Activated naive CD8-positive, alpha-beta T cell treated with anti-CD3 and anti-CD28 coated beads, Interleukin-2, amount 10 ng/mL, durations not matched to agents 7 days and 5 days (primary cell): ENCODE measurements around the gene DMD. TPM values are rescaled to one million over a fixed set of nuclear protein-coding genes. Genes with fewer than 3 reads are reported as not detected.

ENCODE experiments used
- ATAC-seq: fragments of 150-1000 bp; cut with Tn5 transposase; one replicate; pipeline ENCODE4 v1.10.0; 2021; ENCODE audit warnings: low read depth, moderate library complexity
- POLR2A ChIA-PET: fragments of 350-600 bp; sonication (Branson Sonifier 250); formaldehyde crosslinking; loops from one replicate; lab custom pipeline; 2021; ENCODE audit warnings: antibody characterized with exemption; lab: Charles Lee
- DNase-seq: peaks from one replicate; pipeline ENCODE4 v3.0.0; 2021
- H3K27ac Mint-ChIP-seq: one replicate; pipeline ENCODE4 v1.8.0; 2022; ENCODE audit warnings: mild to moderate bottlenecking, mixed read lengths
- H3K27me3 Mint-ChIP-seq: one replicate; pipeline ENCODE4 v1.8.0; 2022; ENCODE audit warnings: mild to moderate bottlenecking, moderate library complexity, mixed read lengths
- H3K36me3 Mint-ChIP-seq: one replicate; pipeline ENCODE4 v1.8.0; 2021; ENCODE audit warnings: mild to moderate bottlenecking, mixed read lengths
- H3K4me1 Mint-ChIP-seq: one replicate; pipeline ENCODE4 v1.8.0; 2021; ENCODE audit warnings: mixed read lengths
- H3K4me3 Mint-ChIP-seq: one replicate; pipeline ENCODE4 v1.8.0; 2022; ENCODE audit warnings: mild to moderate bottlenecking, moderate library complexity, mixed read lengths
- H3K9me3 Mint-ChIP-seq: one replicate; pipeline ENCODE4 v1.8.0; 2021; ENCODE audit warnings: mixed read lengths
- total RNA-seq, 2 experiments: library from RNA; stranded (reverse); gene quantifications; one replicate each; pipeline ENCODE4 v1.2.3, GENCODE V29; 2021

DMD gene
- total RNA-seq, 2 experiments from 2014 or later = 0.17 TPM; not detected in 1

- POLR2A ChIA-PET = no interaction called here
- no peak overlapping the region for H3K27ac Mint-ChIP-seq
Measured at GRCh38 chrX:31190221-31190975, 2021.0 kb downstream of the DMD start.

GRCh38 chrX:31186693-31187338, 2024.5 kb downstream of the DMD start:
- Mint-ChIP-seq H3K4me3 (no peak overlapping the region), H3K4me1 (no peaks in the 10 kb centered on the region), H3K27me3 (no peaks in the 10 kb centered on the region), H3K27ac (no peak overlapping the region), H3K9me3 (no peaks in the 10 kb centered on the region), H3K36me3 (no peaks in the 10 kb centered on the region)
- DNase-seq (no peak), ATAC-seq (no peak)
- POLR2A ChIA-PET = no interaction called here

More at GRCh38 chrX:31190221-31190975, 2021.0 kb downstream of the DMD start:
- Mint-ChIP-seq H3K36me3 (no peaks in the 10 kb centered on the region), H3K27me3 (no peaks in the 10 kb centered on the region), H3K9me3 (no peaks in the 10 kb centered on the region), H3K4me1 (no peaks in the 10 kb centered on the region), H3K4me3 (no peak overlapping the region)
- ATAC-seq = no peak
- DNase-seq = no peak

DNA sequence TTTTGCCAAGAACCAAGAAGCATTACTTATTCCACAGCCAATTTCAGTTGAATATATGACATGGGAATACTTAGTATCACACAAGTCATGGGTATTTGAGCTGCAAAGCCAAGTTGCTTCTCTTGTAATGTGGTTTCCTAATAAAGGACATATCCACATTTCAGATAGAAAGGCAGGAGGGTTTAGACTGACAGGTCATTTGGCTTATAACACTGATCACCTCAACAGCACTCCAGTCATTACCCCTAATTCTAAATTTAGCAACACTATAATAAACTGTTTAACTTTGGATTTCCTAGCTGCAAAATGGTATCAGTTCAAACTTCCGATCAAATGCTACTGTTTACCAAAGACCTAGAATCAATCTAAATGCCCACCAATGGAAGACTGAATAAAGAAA, 2025.5 kb downstream of the DMD start:
- no peaks in the 10 kb centered on the region for H3K27me3 Mint-ChIP-seq
- no peaks in the 10 kb centered on the region for H3K36me3 Mint-ChIP-seq
- no peaks in the 10 kb centered on the region for H3K9me3 Mint-ChIP-seq
- no peaks in the 10 kb centered on the region for H3K4me1 Mint-ChIP-seq
- POLR2A ChIA-PET = no interaction called here
- H3K27ac Mint-ChIP-seq = no peak overlapping the region
- H3K4me3 Mint-ChIP-seq = no peak overlapping the region
- DNase-seq = no peak
- ATAC-seq = no peak

DNA sequence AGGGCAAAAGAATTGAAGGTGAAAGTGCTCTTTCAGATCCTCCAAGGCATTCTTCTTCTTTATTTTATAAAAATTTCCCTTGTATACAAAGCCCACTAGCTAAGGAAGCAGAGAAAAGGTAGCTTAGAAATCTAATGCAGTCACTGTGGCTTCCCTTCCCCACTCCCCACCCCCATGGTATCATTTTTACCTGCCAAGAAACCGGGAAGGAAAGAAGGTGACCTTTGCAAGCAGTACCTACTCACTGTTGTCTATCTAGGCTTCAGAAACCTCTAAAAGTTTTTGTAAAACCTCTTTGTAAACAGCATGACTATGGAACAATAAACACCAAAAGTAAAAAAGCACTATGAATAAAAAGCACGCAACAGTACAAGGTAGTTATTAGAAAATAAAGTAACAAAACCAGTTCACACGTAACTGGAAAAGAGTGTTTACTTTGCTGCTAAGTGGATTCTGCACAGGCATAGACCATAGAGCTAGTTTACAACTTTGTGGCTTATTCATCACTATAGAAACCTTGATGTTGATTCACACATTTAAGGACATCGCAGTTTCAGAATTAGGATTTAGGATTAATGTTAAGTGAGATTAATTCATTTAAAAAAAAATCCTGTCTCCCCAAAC, 2029.9 kb downstream of the DMD start:
- H3K4me1 Mint-ChIP-seq = no peaks in the 10 kb centered on the region
- no peak overlapping the region for H3K27ac Mint-ChIP-seq
- no peak for DNase-seq
- H3K27me3 Mint-ChIP-seq = no peaks in the 10 kb centered on the region
- ATAC-seq = no peak
- POLR2A ChIA-PET = no interaction called here
- no peaks in the 10 kb centered on the region for H3K9me3 Mint-ChIP-seq
- H3K4me3 Mint-ChIP-seq = no peak overlapping the region
- H3K36me3 Mint-ChIP-seq = no peaks in the 10 kb centered on the region

GRCh38 chrX:31179203-31179602, 2032.1 kb downstream of the DMD start:
- DNase-seq (no peak), ATAC-seq (no peak)
- POLR2A ChIA-PET = no interaction called here
- H3K27me3 Mint-ChIP-seq = no peaks in the 10 kb centered on the region
- H3K4me1 Mint-ChIP-seq = no peaks in the 10 kb centered on the region
- H3K9me3 Mint-ChIP-seq = no peaks in the 10 kb centered on the region
- H3K36me3 Mint-ChIP-seq = no peaks in the 10 kb centered on the region
- no peak overlapping the region for H3K4me3 Mint-ChIP-seq
- no peak overlapping the region for H3K27ac Mint-ChIP-seq

DNA sequence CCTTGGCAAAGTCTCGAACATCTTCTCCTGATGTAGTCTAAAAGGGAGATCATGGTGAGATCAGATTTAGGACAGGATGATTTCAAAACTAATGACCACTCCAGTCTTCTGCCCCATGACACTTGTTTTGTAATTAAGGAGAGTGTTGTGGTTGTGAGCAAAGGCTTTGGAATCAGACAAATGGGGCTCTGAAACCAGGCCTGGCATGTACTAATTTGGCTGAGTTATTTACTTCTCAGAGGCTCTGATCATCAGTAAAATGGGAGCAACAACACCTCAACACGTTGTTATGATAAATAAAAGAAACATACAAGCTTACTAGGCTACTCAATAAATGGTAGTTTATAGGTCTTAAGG, 2032.6 kb downstream of the DMD start:
- Mint-ChIP-seq H3K4me3 (no peak overlapping the region), H3K27me3 (no peaks in the 10 kb centered on the region), H3K36me3 (no peaks in the 10 kb centered on the region), H3K9me3 (no peaks in the 10 kb centered on the region), H3K27ac (no peak overlapping the region), H3K4me1 (no peaks in the 10 kb centered on the region)
- ATAC-seq (no peak), DNase-seq (no peak)
- POLR2A ChIA-PET = no interaction called here

DNA sequence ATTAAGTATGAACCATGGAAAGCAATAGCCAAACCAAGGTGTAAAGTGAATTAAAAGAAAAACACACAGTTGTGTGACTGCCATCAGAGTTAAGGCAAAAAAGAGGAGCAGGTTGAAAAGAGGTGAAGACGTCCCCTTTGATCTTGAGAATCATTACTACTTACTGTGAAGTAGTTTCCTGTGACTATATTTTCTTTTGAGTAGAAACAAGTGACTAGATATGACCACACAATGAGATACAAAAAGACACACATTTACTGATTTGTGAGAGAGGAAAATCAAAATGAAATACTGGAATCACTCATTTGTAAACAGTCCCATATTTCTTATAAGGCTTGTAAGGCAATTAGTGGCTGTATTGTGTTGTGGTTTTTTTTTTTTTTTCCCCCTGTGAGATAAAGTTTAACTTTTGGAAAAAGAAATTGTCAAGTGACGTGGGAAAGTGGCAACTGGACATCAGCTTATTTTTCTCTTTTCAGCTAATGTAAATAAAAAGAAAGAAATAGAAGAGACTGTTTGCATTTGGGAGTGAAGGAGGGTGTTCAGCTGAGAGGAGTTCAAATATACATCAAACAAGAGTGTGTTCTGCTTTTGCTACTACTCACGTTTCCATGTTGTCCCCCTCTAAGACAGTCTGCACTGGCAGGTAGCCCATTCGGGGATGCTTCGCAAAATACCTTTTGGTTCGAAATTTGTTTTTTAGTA, 2033.1 kb downstream of the DMD start:
- Mint-ChIP-seq H3K27ac (no peak overlapping the region), H3K9me3 (no peaks in the 10 kb centered on the region), H3K27me3 (no peaks in the 10 kb centered on the region), H3K36me3 (no peaks in the 10 kb centered on the region), H3K4me3 (no peak overlapping the region), H3K4me1 (no peaks in the 10 kb centered on the region)
- DNase-seq = no peak
- ATAC-seq = no peak
- POLR2A ChIA-PET = no interaction called here

- Mint-ChIP-seq H3K9me3 (no peaks in the 10 kb centered on the region), H3K36me3 (no peaks in the 10 kb centered on the region), H3K4me3 (no peak overlapping the region), H3K4me1 (no peaks in the 10 kb centered on the region), H3K27ac (no peak overlapping the region), H3K27me3 (no peaks in the 10 kb centered on the region)
- POLR2A ChIA-PET = no interaction called here
- DNase-seq = no peak
- no peak for ATAC-seq
Measured at GRCh38 chrX:31170792-31171191, 2040.6 kb downstream of the DMD start.

DNA sequence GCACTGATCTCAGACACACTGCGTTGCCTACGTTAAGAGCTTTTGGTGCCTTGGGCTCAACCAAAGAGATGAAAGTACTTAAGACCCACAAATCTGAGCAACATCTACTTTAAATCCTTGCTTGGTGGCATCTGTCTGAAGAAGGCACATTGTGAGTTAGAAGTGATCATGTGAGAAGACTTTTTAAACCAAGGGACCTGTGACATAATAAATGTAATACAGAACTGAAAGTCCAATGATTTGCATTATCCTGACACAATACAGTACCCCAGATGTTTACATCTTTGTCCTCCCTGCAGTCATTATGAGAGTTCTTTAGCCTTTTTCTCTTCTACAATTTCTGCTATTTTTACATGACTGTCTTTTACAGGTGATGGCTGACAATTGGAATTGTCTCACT, 2042.8 kb downstream of the DMD start:
- DNase-seq = no peak
- Mint-ChIP-seq H3K27me3 (no peaks in the 10 kb centered on the region), H3K4me3 (no peak overlapping the region), H3K27ac (no peak overlapping the region), H3K4me1 (no peaks in the 10 kb centered on the region), H3K36me3 (no peaks in the 10 kb centered on the region), H3K9me3 (no peaks in the 10 kb centered on the region)
- no peak for ATAC-seq
- POLR2A ChIA-PET = no interaction called here

DNA sequence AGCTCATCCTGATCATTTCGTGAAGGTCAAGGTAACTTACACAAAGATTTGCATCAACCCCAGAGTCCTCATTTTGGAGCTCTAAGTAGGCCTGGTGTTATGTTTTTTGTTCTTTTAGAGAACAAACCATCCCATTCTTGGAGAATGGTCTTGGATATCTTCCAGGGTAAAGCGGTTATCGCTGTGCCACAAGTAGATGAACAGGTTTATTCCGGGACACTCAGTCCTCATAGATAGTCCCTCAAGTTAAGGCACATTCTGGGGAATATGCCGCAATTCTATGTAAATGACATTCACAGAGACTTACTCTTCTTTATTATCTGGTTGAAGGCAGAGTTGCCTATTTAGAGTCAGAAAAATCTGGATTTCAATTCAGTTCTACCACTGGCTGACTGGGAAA, 2044.5 kb downstream of the DMD start:
- ATAC-seq = no peak
- H3K9me3 Mint-ChIP-seq = no peaks in the 10 kb centered on the region

GRCh38 chrX:31166416-31166815, 2044.9 kb downstream of the DMD start:
- no peaks in the 10 kb centered on the region for H3K9me3 Mint-ChIP-seq
- H3K4me1 Mint-ChIP-seq = no peaks in the 10 kb centered on the region
- ATAC-seq (no peak), DNase-seq (no peak)
- POLR2A ChIA-PET = no interaction called here
- H3K36me3 Mint-ChIP-seq = no peaks in the 10 kb centered on the region
- no peak overlapping the region for H3K4me3 Mint-ChIP-seq
- H3K27me3 Mint-ChIP-seq = no peaks in the 10 kb centered on the region
- H3K27ac Mint-ChIP-seq = no peak overlapping the region

More for the DNA sequence above, 2044.5 kb downstream of the DMD start:
- Mint-ChIP-seq H3K27ac (no peak overlapping the region), H3K4me1 (no peaks in the 10 kb centered on the region), H3K36me3 (no peaks in the 10 kb centered on the region), H3K4me3 (no peak overlapping the region), H3K27me3 (no peaks in the 10 kb centered on the region)
- DNase-seq = no peak
- POLR2A ChIA-PET = no interaction called here

DNA sequence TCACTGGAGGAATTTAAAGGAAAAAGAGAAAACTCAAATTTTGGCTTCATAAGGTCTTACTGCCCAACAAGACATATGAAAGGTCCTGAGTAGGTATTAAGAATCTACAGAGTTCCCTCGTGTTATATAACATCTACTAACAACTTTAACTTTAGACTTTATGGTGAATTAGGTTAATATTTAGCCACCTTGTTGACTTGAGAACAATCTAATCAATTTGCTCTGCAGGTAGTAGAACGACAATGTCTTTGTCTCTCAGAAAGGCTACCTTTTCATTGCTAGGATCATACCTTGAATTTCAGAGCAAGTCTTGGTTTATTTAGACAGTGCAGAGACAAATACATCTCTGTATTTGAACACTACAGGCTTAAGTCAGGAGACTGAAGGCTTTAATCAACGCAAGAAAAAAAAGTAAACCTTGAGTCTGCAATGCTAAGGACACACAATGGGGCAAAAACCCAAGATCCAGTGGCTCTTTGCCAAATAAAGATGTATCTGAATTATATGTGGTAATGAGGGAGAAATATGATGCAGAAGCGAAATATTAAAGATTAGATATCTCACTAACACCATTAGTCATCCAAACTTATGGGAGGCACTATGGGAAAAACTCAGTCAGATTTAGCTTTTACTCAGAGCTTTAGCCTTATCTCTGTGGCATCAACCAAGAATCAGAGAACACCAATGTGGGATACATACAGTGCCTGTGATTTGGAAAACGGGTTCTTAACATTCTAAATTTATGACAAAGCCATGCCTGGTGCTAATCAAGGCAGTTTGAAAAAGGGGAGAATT, 2045.9 kb downstream of the DMD start:
- no peak for ATAC-seq

GRCh38 chrX:31154946-31155345, 2056.4 kb downstream of the DMD start:
- no peak for DNase-seq
- no peaks in the 10 kb centered on the region for H3K4me1 Mint-ChIP-seq
- no peak overlapping the region for H3K4me3 Mint-ChIP-seq
- no peaks in the 10 kb centered on the region for H3K36me3 Mint-ChIP-seq
- ATAC-seq = no peak
- no peaks in the 10 kb centered on the region for H3K9me3 Mint-ChIP-seq
- H3K27ac Mint-ChIP-seq = no peak overlapping the region
- no peaks in the 10 kb centered on the region for H3K27me3 Mint-ChIP-seq
- POLR2A ChIA-PET = no interaction called here

More for the DNA sequence above, 2045.9 kb downstream of the DMD start:
- H3K27ac Mint-ChIP-seq = no peak overlapping the region
- H3K9me3 Mint-ChIP-seq = no peaks in the 10 kb centered on the region
- no peak for DNase-seq
- no peak overlapping the region for H3K4me3 Mint-ChIP-seq
- no peaks in the 10 kb centered on the region for H3K4me1 Mint-ChIP-seq
- no peaks in the 10 kb centered on the region for H3K27me3 Mint-ChIP-seq
- no peaks in the 10 kb centered on the region for H3K36me3 Mint-ChIP-seq
- POLR2A ChIA-PET = no interaction called here
